Naive B cell (primary cell): Measurements from ENCODE around the gene CRIP2. TPM values are rescaled to one million over a fixed set of nuclear protein-coding genes. Genes with fewer than 3 reads are reported as not detected.

Experiments
- ATAC-seq, 2 donors: fragments of 150-1000 bp; cut with Tn5 transposase; 2 replicates each; pipeline ENCODE4 v1.10.0; 2021; ENCODE audit warnings: low read depth in 2 of 2, mild to moderate bottlenecking in 2 of 2, moderate library complexity in 2 of 2
- DNase-seq: peaks from one replicate; pipeline ENCODE4 v3.0.0; 2022
- H3K27ac Mint-ChIP-seq, 6 donors: one replicate each; pipeline ENCODE4 v1.8.0; 2020 to 2022; ENCODE audit warnings: mild to moderate bottlenecking in 6 of 6, mixed read lengths in 6 of 6, moderate library complexity in 5 of 6, inconsistent platforms in 2 of 6
- H3K27me3 Mint-ChIP-seq, 3 donors: one replicate each; pipeline ENCODE4 v1.8.0; 2021 to 2022; ENCODE audit warnings: mixed read lengths in 3 of 3, mild to moderate bottlenecking in 1 of 3
- H3K36me3 Mint-ChIP-seq, 2 donors: one replicate each; pipeline ENCODE4 v1.8.0; 2020 to 2022; ENCODE audit warnings: mixed read lengths in 2 of 2, inconsistent platforms in 1 of 2, mild to moderate bottlenecking in 1 of 2
- H3K4me1 Mint-ChIP-seq, 3 donors: one replicate each; pipeline ENCODE4 v1.8.0; 2020 to 2022; ENCODE audit warnings: mixed read lengths in 3 of 3, inconsistent platforms in 1 of 3, mild to moderate bottlenecking in 1 of 3, moderate library complexity in 1 of 3
- H3K4me3 Mint-ChIP-seq, 8 donors: one replicate each; pipeline ENCODE4 v1.8.0; 2020 to 2022; ENCODE audit warnings: mild to moderate bottlenecking in 8 of 8, mixed read lengths in 8 of 8, moderate library complexity in 8 of 8, inconsistent platforms in 2 of 8
- H3K9me3 Mint-ChIP-seq, 7 donors: one replicate each; pipeline ENCODE4 v1.8.0; 2020 to 2022; ENCODE audit warnings: mixed read lengths in 7 of 7, mild to moderate bottlenecking in 5 of 7, inconsistent platforms in 2 of 7, moderate library complexity in 1 of 7
- polyA plus RNA-seq, 6 donors: library from polyadenylated mRNA; unstranded; fragments of 300-500 nt; fragmentation: Illumina TruSeq; gene quantifications; one replicate each; pipeline ENCODE4 v1.2.3, GENCODE V29; 2021; ENCODE audit warnings: low read depth in 6 of 6

Gene CRIP2
- polyA plus RNA-seq, 6 donors from 2014 or later: 2.0 to 27.3 (median 8.4) TPM

DNA sequence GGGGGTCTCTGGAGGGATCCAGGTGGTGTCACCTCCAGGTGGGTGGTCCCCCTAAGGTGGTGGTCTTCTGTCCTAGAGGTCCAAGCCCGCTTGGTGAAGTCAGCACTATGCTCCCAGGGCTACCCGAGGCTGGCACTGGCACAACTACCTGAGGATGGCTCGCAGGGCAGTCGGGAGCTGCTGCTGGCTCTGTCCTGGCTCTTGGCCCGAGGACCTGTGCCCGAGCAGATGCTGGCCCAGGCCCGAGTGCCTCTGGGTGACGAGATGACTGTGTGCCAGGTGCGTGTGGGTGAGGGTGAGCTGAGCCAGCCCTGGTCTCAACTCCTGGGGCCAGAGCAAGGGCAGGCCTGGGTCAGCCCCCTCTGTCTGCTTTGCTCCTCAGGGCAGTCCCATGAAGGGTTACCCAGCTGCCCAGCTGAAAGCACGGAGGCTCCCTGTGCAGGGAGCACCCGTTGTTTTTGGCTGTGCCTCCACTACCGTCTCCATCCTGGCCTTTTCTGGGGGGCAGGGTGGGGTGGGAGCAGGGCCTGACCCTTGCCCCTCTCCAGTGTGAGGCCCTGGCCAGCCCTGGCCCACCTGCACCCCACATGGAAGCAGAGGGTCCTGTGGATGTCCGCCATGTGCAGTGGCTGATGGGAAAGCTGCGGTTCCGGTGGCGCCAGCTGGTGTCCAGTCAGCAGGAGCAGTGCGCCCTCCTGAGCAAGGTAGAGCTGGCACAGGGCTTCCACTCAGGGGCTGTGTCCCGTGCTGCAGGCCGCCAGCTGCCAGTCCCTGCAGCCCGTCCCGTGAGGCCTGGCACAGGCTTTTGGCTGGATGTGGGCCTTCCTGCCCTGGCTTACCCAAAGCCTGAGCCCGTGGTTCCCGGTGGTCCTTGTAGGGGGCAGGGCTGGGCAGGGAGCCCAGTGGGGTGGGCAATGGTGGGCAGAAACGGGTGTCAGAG lies 17.7 kb downstream of the CRIP2 start:
- Mint-ChIP-seq H3K27ac (peak overlapping the region in 5 of 6 donors; percentile 29 to 96 (median 80)), H3K4me1 (peaks cover 15 to 23% (median 16%) of the 10 kb centered on the region in 3 donors), H3K9me3 (no peaks in the 10 kb centered on the region), H3K27me3 (no peaks in the 10 kb centered on the region), H3K36me3 (no peaks in the 10 kb centered on the region), H3K4me3 (peak overlapping the region; percentile 78 to 93 (median 88))
- DNase-seq (no peak), ATAC-seq (no peak)

DNA sequence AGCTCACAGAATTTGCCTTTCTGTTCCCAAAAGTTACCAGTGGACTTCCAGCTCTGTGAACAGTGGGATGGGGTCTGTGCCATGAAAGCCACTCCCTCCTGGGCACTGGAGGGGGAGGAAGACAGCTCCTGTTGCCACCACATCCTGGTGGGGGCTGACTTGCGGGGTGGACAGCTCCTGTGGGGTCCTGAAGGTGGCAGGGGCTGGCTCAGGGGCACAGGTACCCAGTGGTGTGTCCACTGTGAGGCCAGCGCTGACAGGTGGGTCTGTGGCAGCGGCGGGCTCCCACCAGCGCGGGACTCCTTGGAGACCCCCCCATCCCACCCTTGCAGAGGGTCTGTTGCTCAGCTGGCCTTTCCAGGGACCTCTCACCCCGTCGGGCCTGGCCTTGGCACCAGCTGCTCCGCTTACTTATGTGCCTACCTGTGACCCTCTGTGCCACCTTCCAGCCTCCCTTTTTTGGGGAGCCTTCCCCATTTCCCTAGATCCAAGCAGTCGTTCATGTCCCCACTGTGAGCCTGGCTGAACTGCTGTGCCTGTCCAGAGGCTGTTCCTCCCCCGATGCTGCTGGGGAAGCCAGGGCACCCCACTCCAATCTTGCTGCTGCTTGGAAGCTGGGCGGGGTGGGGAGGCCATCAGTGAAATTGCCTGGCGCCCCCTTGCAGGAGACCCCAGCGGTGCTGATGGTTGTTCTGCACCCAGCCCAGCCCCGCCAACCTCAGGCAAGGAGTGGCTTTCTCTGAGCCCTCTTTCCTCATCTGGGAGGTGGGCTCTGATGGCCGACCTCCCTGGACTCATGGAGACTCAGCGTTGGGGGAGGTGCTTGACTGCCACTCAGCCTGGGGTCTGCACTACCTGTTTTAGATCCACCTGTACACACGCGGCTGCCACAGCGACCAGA lies 18.6 kb downstream of the CRIP2 start:
- Mint-ChIP-seq H3K4me3 (peak overlapping the region in 4 of 8 donors; percentile 20 to 73 (median 53)), H3K27ac (peak overlapping the region in 3 of 6 donors; percentile 29 to 76 (median 63)), H3K27me3 (no peaks in the 10 kb centered on the region), H3K36me3 (no peaks in the 10 kb centered on the region), H3K9me3 (no peaks in the 10 kb centered on the region), H3K4me1 (peaks cover 12 to 16% (median 13%) of the 10 kb centered on the region in 3 donors)
- ATAC-seq (no peak), DNase-seq (no peak)

DNA sequence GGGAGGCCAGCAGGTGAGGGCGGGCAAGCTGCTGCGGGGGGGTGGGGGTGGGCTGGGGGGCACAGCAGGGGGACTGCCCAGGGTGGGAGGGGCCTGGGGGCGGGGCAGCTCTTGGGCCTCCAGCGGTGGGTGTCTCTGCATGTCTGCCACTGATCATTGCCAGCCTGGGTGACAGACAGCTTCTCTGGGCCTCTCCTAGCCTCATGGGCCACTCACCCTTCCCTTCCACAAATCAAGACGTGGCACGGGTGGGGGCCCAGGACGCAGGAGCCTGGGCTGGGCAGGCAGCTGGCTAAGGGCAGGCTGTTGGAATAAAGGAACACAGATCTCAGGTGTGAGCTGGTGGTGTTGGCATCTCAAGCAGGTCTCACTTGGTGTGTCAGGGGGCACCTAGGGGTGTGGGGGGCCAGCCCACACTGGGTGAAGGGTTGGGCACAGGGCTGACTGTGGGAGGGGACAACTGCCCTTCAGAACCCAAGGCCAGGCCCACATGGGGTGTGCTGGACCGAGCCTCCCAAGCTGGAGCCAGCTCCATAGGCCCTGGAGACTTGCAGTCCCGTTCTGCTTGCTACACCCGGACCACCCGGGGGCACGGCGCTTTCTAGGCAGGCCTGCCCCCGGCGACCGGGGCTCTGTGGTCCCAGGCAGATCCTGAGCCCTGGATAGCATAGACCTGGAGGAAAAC lies 19.4 kb downstream of the CRIP2 start:
- Mint-ChIP-seq H3K9me3 (no peaks in the 10 kb centered on the region), H3K4me3 (no peak overlapping the region), H3K4me1 (peaks cover 11 to 15% (median 13%) of the 10 kb centered on the region in 3 donors), H3K27ac (peak overlapping the region in 2 of 6 donors; percentile 19 to 61), H3K27me3 (no peaks in the 10 kb centered on the region), H3K36me3 (no peaks in the 10 kb centered on the region)
- DNase-seq (no peak), ATAC-seq (no peak)

DNA sequence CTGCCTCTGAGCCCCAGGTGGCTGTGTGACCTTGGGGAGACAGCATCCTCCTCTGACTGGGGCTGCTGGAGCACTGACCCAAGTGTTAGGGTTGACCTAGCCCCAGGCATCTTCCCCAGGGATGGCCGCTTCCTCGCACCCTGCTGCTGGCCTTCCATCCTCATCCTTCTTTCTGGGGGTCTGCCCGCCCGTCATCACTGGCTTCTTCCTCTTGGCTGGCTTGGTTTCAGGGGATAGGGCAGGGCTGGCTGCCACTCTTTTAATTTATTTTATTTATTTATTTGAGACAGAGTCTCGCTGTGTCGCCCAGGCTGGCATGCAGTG lies 19.9 kb downstream of the CRIP2 start:
- ATAC-seq (no peak), DNase-seq (no peak)
- H3K27me3 Mint-ChIP-seq: no peaks in the 10 kb centered on the region
- peak overlapping the region in 1 of 6 donors; percentile 61 for H3K27ac Mint-ChIP-seq
- no peak overlapping the region for H3K4me3 Mint-ChIP-seq
- H3K4me1 Mint-ChIP-seq: peaks cover 6 to 10% (median 8%) of the 10 kb centered on the region in 3 donors
- H3K9me3 Mint-ChIP-seq: no peaks in the 10 kb centered on the region
- no peaks in the 10 kb centered on the region for H3K36me3 Mint-ChIP-seq

DNA sequence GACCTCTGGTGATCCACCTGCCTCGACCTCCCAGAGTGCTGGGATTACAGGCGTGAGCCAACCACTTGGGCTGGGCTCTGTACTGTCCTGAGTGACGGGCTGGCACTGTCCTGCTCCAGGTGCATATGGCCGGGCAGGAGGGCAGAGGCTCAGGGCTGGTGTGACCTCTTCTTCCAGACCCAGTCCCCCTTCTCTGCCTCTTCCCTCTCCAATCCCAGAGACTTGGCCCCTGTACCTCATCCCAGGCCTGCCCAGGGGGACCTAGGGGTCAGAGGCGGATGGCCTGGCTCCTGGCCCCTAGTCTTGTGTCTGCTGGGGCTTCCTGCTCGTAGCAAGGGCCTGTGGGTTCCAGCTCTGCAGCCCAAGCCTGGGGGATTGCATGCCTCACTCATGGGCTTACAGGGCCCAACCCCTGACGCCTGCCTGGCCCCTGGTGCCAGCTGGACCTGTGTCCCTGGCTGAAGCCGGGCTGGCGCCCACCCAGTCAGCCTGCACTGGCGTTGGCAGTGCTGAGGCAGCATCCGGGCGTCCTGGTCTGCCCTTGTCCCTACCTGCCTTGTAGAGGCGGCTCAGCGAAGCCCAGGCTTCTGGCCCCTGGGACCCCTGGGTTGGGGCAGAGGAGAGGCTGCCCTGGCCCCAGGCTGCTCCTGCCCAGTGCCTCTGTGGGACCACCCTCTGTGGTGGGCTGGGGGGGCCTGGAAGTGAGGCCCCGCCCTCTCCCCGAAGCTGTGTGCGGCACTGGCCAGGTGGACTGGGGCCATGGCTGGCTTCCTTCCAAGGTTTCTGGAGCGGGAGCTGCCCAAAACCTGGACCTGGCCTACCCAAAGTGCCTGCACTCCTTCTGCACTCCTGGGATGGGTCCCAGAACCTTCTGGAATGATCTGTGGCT lies 20.7 kb downstream of the CRIP2 start:
- no peaks in the 10 kb centered on the region for H3K27me3 Mint-ChIP-seq
- H3K9me3 Mint-ChIP-seq: no peaks in the 10 kb centered on the region
- H3K27ac Mint-ChIP-seq: peak overlapping the region in 1 of 6 donors; percentile 61
- DNase-seq: no peak
- ATAC-seq: no peak
- H3K4me1 Mint-ChIP-seq: peaks cover 4 to 7% (median 6%) of the 10 kb centered on the region in 3 donors
- no peaks in the 10 kb centered on the region for H3K36me3 Mint-ChIP-seq
- peak overlapping the region in 1 of 8 donors; percentile 37 for H3K4me3 Mint-ChIP-seq

DNA sequence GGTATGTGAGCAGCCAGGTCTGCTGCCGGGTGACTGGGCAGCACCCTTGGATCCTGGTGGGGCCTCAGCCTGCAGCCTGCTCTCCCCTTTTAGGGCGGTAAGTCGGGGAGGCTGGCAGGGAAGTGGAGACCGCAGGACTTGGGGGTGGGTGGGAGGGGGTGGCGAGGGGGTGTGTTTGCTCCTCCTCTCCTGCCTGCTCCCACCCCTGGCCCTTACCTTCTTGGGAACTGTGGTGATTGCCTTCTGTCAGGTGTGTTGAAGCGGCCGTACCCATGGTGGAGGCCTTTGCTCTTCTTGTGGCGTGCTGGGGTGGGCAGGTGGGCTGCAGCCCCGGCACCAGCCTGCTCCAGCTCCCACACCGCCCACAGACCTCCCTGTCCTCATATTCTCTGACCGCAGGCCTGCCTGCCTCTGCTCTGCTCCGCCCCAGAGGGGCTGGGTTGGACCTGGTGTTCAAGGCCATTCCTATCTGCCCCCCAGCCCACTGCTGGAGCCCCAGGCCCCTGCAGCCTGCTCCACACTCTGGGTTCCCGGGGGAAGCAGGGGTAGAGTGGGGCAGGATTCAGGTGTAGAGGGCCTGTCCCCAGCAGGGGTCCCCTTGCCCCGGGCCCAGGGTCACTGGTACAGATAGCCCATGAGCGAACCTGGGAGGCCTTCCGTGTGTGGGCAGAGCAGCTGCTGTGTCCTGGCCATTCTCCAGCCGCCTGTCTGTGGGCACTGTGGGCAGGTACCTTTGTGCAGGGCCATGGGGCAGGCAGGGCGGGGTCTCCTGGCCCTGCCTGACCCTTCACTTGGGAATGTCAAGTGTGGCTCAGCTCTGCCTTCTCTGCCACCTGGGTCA lies 21.6 kb downstream of the CRIP2 start:
- Mint-ChIP-seq H3K4me3 (no peak overlapping the region), H3K27ac (no peak overlapping the region), H3K27me3 (no peaks in the 10 kb centered on the region), H3K36me3 (no peaks in the 10 kb centered on the region), H3K4me1 (peaks cover 4 to 7% (median 6%) of the 10 kb centered on the region in 3 donors), H3K9me3 (no peaks in the 10 kb centered on the region)
- DNase-seq (no peak), ATAC-seq (no peak)

DNA sequence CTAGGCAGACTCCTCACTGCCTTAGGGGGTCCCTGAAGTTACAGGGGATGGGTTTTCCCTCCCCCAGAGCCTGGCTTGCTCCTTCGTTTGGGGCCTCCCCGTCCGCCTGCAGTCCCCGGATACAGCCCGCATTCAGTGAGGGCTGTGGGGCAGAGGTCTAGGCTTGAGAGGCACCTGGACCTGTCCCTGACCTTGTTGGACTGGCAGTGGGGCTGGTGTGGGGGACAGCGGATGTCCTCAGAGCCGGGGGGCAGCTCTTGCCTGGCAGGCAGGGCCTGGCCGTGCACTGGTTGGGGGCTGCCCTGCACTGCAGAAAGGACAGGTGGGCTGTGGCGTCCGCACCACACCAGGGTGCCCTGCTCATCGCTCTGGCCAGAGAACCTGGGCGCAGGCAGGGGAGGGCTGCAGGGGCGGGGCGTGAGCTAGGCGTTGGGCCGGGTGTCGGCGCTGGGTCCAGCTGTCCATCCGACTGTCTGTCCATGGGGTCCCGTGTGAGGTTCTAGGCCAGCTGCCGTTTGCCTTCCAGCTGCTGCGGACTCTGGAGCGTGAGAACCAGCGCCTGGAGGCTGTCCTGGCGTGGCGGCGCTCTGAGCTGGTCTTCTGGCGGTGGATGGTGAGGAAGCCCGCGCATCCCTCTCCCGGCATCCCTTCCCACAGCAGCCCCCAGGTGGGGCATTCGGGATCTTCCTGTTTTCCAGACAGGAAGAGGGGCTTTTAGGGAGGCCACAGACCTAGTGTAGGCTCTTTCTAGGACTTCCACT lies 22.4 kb downstream of the CRIP2 start:
- H3K36me3 Mint-ChIP-seq: no peaks in the 10 kb centered on the region
- no peaks in the 10 kb centered on the region for H3K27me3 Mint-ChIP-seq
- peak overlapping the region in 1 of 8 donors; percentile 10 for H3K4me3 Mint-ChIP-seq
- ATAC-seq (no peak), DNase-seq (no peak)
- peaks cover 0 to 1% (median 0%) of the 10 kb centered on the region in 3 donors for H3K4me1 Mint-ChIP-seq
- H3K27ac Mint-ChIP-seq: peak overlapping the region in 1 of 6 donors; percentile 61
- H3K9me3 Mint-ChIP-seq: no peaks in the 10 kb centered on the region

DNA sequence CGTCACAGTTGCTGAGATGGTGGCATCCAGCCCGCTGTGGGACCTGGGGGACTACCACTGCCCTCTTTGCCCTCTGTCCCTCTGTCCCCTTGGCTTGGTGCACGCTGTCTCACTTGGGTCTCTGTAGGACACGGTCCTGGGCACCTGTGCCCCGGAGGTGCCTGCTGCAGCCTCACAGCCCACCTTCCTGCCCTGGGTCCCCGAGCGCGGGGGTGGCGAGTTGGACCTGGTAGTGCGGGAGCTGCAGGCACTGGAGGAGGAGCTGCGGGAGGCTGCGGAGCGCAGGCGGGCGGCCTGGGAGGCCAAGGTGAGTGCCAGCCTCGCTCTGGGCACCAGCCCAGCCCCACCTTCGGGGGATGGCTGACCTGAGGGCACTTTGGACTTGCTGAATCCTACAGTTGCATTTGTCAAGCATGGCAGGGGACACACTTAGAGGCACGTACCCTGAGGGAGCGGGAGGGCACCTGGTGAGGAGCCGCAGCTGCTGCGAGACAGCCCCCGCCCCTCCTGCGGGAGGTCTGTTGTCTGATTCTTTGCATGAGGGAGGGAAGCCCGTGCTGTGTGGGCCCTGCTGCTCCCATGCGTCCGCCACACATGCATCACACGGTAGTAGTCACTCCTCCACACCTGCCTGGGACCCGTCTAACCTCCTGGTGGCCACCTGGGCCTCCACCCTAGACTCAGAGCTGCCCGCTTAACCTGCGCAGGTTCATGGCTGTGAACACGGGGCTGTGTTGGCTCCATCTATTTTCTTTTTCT lies 23.2 kb downstream of the CRIP2 start:
- Mint-ChIP-seq H3K27ac (peak overlapping the region in 1 of 6 donors; percentile 61), H3K27me3 (peaks cover 0 to 5% (median 4%) of the 10 kb centered on the region in 3 donors), H3K4me3 (no peak overlapping the region), H3K4me1 (peaks cover 0 to 4% (median 0%) of the 10 kb centered on the region in 3 donors), H3K36me3 (no peaks in the 10 kb centered on the region), H3K9me3 (no peaks in the 10 kb centered on the region)
- DNase-seq (no peak), ATAC-seq (no peak)

DNA sequence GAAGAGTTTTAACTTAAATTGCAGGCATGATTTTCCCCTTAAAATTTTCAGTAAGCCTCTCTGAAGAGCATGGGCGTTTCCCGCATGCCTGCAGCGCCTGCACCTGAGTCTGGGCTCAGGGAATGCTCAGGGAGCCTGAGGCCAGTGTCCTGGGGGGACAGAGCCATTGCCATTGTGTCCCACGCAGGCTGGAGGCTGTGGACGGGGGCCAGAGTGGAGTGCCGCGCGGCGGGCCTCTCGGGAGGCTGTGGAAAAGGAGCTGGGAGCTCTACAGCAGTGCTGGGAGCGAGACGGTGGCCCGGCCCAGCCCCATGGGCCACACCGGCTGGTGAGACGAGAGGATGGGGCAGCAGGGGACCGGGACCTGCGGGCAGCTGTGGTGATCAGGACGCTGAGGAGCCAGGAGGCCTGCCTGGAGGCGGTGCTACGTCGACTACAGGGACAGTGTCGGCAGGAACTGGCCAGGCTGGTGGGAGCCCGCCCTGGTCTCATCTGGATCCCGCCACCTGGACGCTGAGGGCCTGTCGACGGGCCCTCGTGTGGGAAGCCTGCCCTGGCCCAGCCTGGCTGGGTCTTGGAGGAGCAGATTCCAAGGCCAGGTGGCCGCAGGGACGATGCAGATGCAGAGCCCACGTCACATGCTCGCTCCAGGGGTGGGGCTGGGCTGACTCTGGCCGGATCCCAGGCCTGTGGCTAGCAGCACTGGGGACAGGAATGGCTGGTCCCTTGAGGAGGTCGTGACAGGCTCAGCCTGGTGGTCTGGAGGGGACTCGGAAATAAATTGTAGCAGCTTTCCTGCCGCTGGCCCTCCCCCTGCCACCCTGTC lies 24.0 kb downstream of the CRIP2 start:
- DNase-seq: no peak
- no peak overlapping the region for H3K4me3 Mint-ChIP-seq
- H3K27me3 Mint-ChIP-seq: peaks cover 0 to 8% (median 5%) of the 10 kb centered on the region in 3 donors
- H3K4me1 Mint-ChIP-seq: peaks cover 0 to 4% (median 0%) of the 10 kb centered on the region in 3 donors
- no peaks in the 10 kb centered on the region for H3K9me3 Mint-ChIP-seq
- peak overlapping the region in 1 of 6 donors; percentile 61 for H3K27ac Mint-ChIP-seq
- no peak for ATAC-seq
- no peaks in the 10 kb centered on the region for H3K36me3 Mint-ChIP-seq
